Omental fat pad (tissue), 4 donors: ENCODE measurements around the gene TMPRSS7. TPM values are rescaled to one million over a fixed set of nuclear protein-coding genes. Genes with fewer than 3 reads are reported as not detected.
A peak's percentile ranks its signal among the peaks of the same experiment; 100 is the strongest.

Experiments
- ATAC-seq: fragments of 150-250 bp; one replicate; pipeline ENCODE4 v1.9.1; 2016; ENCODE audit warnings: mild to moderate bottlenecking, moderate library complexity; ENCODE audit not compliant: low FRiP score
- DNase-seq: peaks from one replicate; pipeline ENCODE4 v3.0.0-alpha.2; 2019; ENCODE audit warnings: low spot score
- total RNA-seq, 4 donors: library from RNA; depleted of rRNA; stranded (reverse); fragments of >200 nt; gene quantifications; one replicate each; pipeline ENCODE4 v1.1.0, GENCODE V29; 2016
- TF ChIP-seq, protein P1 (sequence below), 3 donors: fragments of 450-650 bp; IDR thresholded peaks; one replicate each; pipeline ENCODE4 v1.5.1; 2016 to 2017; ENCODE audit warnings: antibody characterized with exemption in 3 of 3, mild to moderate bottlenecking in 3 of 3, moderate library complexity in 2 of 3

Gene TMPRSS7
- total RNA-seq, 4 donors from 2014 or later = not detected

DNA sequence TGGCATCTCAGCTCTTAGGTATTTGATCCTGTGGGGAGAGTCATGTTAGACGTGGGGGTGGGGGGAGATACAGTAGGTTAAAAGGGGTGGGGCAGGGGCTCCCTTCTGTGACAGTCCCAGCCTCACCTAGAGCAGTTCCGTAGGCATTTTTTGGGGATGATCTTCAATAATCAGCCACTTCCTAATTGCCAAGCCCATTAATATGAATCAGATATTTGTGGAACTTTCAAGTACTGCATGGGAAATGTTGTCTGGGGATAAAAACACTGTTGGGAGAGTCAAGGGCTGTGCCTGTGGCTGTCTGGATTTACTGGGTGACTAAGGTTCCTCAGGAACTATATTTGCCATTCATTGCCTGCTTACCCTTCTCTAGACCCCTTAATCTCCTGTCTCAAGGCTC is 61.2 kb downstream of the TMPRSS7 start:
- ATAC-seq = no peak
- no peak for DNase-seq

DNA sequence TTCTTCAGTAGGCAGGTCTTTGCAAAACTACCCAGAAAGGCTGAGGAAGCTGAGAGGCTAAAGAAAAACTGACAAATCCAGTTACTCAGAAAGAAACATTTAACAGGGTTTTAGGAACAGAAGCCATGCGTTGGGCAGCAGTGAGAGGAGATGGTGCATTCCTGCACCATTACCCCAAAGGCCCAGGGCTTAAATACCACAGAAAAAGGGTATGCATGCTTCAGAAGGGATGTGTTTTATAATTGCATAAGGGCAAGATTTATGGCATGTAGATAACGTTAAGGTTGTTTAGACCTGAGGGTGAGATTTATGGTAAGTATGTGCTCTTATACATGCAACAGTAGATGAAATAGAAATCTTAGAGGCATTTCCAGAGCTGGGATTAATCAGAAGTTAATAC is 61.6 kb downstream of the TMPRSS7 start:
- ATAC-seq (no peak), DNase-seq (no peak)
- TF ChIP-seq, protein P1, sequence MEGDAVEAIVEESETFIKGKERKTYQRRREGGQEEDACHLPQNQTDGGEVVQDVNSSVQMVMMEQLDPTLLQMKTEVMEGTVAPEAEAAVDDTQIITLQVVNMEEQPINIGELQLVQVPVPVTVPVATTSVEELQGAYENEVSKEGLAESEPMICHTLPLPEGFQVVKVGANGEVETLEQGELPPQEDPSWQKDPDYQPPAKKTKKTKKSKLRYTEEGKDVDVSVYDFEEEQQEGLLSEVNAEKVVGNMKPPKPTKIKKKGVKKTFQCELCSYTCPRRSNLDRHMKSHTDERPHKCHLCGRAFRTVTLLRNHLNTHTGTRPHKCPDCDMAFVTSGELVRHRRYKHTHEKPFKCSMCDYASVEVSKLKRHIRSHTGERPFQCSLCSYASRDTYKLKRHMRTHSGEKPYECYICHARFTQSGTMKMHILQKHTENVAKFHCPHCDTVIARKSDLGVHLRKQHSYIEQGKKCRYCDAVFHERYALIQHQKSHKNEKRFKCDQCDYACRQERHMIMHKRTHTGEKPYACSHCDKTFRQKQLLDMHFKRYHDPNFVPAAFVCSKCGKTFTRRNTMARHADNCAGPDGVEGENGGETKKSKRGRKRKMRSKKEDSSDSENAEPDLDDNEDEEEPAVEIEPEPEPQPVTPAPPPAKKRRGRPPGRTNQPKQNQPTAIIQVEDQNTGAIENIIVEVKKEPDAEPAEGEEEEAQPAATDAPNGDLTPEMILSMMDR (IDR thresholded peaks at IDR 0.05) = no peak

More for the DNA sequence above, 61.2 kb downstream of the TMPRSS7 start:
- TF ChIP-seq, protein P1 (IDR thresholded peaks at IDR 0.05) = no peak

DNA sequence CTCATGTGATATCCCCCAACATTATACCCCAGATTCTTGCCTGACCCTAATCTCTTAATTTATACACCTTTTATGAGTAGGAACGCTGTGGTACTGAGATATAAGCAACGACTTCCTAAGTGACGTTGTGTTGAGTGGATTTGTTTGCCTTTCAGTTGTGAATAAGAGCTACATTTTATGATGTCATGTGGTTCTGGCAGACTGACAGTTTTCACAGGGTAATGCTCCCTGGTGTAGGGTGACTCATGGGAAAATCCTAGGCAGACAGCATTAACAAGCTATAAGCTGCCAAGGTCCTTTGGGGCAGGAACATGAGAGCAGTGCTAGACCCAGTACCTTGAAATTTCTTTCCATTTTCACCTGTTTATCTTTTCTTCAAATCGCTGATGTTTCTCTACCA is 62.8 kb downstream of the TMPRSS7 start:
- TF ChIP-seq, protein P1 (IDR thresholded peaks at IDR 0.05) = no peak
- DNase-seq (no peak), ATAC-seq (peak; percentile 74)

DNA sequence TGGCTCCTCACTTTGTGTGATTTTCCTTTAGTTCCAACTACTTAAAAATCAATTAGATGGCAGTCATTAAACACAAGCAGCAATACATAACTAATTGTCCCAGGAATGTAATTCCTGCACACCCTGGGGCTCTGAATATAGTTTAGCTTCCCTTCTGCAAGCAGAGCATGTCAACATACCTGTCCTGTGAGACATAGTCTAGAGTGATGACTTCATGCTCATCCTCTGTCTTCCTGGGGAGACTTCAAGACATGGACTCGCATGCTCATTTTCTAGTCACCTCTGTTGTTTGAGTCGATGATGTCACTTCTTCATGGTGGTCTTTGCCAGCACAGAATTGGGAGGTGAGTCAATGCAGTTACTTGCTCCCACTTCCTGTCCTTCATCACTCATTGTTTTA is 67.4 kb downstream of the TMPRSS7 start:
- ATAC-seq (no peak), DNase-seq (no peak)
- TF ChIP-seq, protein P1 (IDR thresholded peaks at IDR 0.05) = no peak

DNA sequence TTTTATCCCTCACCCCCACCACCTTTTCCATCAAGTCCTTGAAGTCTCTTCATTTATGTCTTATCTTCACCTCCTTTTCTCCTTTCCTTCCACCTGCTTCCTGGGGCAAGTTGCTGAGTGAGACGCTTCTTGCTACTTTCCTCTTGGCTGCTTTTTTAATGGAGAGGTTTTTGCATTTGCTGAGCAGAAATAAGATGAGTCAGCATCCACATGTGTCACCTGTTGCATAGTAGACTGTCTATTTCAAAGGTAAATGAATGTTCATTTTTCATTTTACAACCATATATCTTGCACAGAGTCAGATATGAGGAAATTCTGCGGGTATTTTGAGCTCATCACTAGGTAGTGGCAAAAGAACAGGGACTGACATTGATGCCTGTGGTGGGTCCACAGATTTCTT is 70.2 kb downstream of the TMPRSS7 start:
- TF ChIP-seq, protein P1 (IDR thresholded peaks at IDR 0.05) = no peak
- no peak for ATAC-seq
- no peak for DNase-seq

DNA sequence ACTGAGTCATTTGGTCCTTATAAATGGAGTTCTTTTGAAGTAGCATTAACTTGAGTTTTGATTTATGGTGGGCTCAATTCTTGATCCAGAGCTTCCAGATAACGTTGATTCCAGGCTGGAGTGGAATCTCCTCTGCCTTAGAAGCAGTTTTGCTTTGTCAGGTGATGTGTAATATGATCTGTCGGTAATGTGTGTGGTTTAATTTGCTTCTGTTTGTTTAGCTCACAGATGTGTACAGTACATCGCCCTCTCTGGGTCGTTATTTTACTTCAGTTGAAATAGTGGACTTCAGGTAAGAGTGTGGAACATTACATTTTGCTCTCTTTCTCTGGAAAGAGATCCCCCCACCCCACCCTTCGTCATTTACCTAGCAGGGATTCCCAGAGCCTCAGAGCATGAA is 74.8 kb downstream of the TMPRSS7 start:
- no peak for ATAC-seq

DNA sequence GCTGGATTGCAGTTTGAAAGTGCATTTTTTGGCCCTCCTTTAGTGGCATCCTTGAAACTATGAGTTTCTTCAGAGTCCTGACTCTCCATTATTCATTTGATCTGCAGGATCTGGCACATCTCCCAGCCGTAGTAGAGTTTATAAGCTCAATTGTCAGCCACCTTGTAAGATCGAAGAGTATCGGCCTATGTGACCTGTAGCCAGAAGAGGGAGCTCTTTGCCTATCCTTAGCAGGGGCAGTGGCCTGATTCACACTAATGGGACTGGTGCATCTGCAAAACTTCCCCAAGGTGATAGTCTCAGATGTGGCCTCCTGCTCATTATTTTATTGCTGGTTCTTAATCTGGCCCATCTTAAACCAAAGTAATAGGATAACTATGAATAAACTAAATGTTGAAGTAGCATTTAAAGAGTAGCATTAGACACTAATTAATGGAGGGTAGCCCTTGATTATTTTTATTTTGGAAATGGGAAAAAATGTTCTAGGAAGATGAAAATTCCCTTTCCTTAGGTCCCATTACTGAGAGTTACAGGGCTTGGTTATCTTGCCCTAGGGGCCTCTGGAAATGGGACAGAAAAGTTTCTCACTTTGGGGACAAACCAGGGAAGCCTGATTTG is 77.4 kb downstream of the TMPRSS7 start:
- peak; percentile 48 for ATAC-seq
- no peak for DNase-seq
- TF ChIP-seq, protein P1 (IDR thresholded peaks at IDR 0.05) = no peak

More for the DNA sequence above, 74.8 kb downstream of the TMPRSS7 start:
- no peak for DNase-seq
- TF ChIP-seq, protein P1 (IDR thresholded peaks at IDR 0.05) = no peak
